ENCODE data around the gene MOGAT3. TPM values are rescaled to one million over a fixed set of nuclear protein-coding genes. Genes with fewer than 3 reads are reported as not detected.

The MOGAT3 gene
- total and polyA plus RNA-seq, 8 donors: not detected

GRCh38 chr7:101226721-101227120 is 25.9 kb upstream of the MOGAT3 start:
- FAIRE-seq: no peak
- Histone ChIP-seq H3K27ac (no peak overlapping the region), H3K36me3 (peaks cover 0 to 21% (median 3%) of the 10 kb centered on the region in 3 donors)

GRCh38 chr7:101225650-101226049 is 24.8 kb upstream of the MOGAT3 start:
- no peak for ATAC-seq
- Histone ChIP-seq H3K4me3 (no peak overlapping the region), H3K9me3 (no peaks in the 10 kb centered on the region), H3K4me1 (no peaks in the 10 kb centered on the region), H3K27me3 (no peaks in the 10 kb centered on the region), H3K27ac (no peak overlapping the region), H3K36me3 (peaks cover 0 to 21% (median 3%) of the 10 kb centered on the region in 3 donors)
- WGBS, 2 donors: 95 to 98% methylated on average over 6 of the region's 6 CpGs
- FAIRE-seq: no peak
- TF ChIP-seq CTCF (IDR thresholded peaks at IDR 0.05): no peak
- no peak for DNase-seq
- intact Hi-C loops (cut with DNase I): no loop called here

More at GRCh38 chr7:101226721-101227120, 25.9 kb upstream of the MOGAT3 start:
- DNase-seq: no peak
- no peaks in the 10 kb centered on the region for H3K27me3 ChIP-seq
- ATAC-seq: no peak
- intact Hi-C loops (cut with DNase I): no loop called here
- WGBS, 2 donors: 90 to 91% methylated on average over 9 of the region's 9 CpGs
- no peak for TF ChIP-seq CTCF (IDR thresholded peaks at IDR 0.05)
- peaks cover 0 to 2% (median 0%) of the 10 kb centered on the region in 3 donors for H3K4me1 ChIP-seq
- H3K4me3 ChIP-seq: no peak overlapping the region
- no peaks in the 10 kb centered on the region for H3K9me3 ChIP-seq

- 97 to 98% methylated on average over 15 of the region's 15 CpGs for WGBS, 2 donors
- H3K27me3 ChIP-seq: no peaks in the 10 kb centered on the region
- no peaks in the 10 kb centered on the region for H3K9me3 ChIP-seq
- H3K27ac ChIP-seq: no peak overlapping the region
- DNase-seq: no peak
- peaks cover 0 to 21% (median 3%) of the 10 kb centered on the region in 3 donors for H3K36me3 ChIP-seq
- no peak for TF ChIP-seq CTCF (IDR thresholded peaks at IDR 0.05)
- intact Hi-C loops (cut with DNase I): no loop called here
- peaks cover 10 to 18% (median 13%) of the 10 kb centered on the region in 3 donors for H3K4me1 ChIP-seq
- ATAC-seq: no peak
- no peak for FAIRE-seq
- no peak overlapping the region for H3K4me3 ChIP-seq
These were observed 22.7 kb upstream of the MOGAT3 start for GRCh38 chr7:101223528-101223927.

GRCh38 chr7:101222275-101222830 is 21.5 kb upstream of the MOGAT3 start:
- no peaks in the 10 kb centered on the region for H3K27me3 ChIP-seq
- peaks cover 0 to 21% (median 3%) of the 10 kb centered on the region in 3 donors for H3K36me3 ChIP-seq
- H3K4me1 ChIP-seq: peaks cover 10 to 19% (median 13%) of the 10 kb centered on the region in 3 donors
- no peak for TF ChIP-seq CTCF (IDR thresholded peaks at IDR 0.05)
- FAIRE-seq (no peak), DNase-seq (peak in 1 of 6 donors; percentile 52), ATAC-seq (no peak)
- no peak overlapping the region for H3K4me3 ChIP-seq
- H3K27ac ChIP-seq: no peak overlapping the region
- intact Hi-C loops (cut with DNase I): no loop called here
- WGBS, 2 donors: 92 to 93% methylated on average over 27 of the region's 27 CpGs
- no peaks in the 10 kb centered on the region for H3K9me3 ChIP-seq

- no peak overlapping the region for H3K4me3 ChIP-seq
- intact Hi-C loops (cut with DNase I): no loop called here
- WGBS, 2 donors: 45 to 49% methylated on average over 5 of the region's 5 CpGs
These were observed 19.5 kb upstream of the MOGAT3 start for GRCh38 chr7:101220295-101220694.

More at GRCh38 chr7:101220295-101220694, 19.5 kb upstream of the MOGAT3 start:
- DNase-seq: no peak
- peaks cover 0 to 17% (median 3%) of the 10 kb centered on the region in 3 donors for H3K36me3 ChIP-seq
- ATAC-seq: no peak
- no peak for TF ChIP-seq CTCF (IDR thresholded peaks at IDR 0.05)
- peaks cover 10 to 25% (median 13%) of the 10 kb centered on the region in 3 donors for H3K4me1 ChIP-seq
- FAIRE-seq: no peak
- H3K27ac ChIP-seq: no peak overlapping the region
- H3K9me3 ChIP-seq: no peaks in the 10 kb centered on the region
- H3K27me3 ChIP-seq: no peaks in the 10 kb centered on the region

Data from pancreas (tissue), 10 donors.